IMR-90 (cell line): ENCODE results near the gene SMAD2. TPM values are rescaled to one million over a fixed set of nuclear protein-coding genes. Genes with fewer than 3 reads are reported as not detected.
A peak's percentile ranks its signal among the peaks of the same experiment; 100 is the strongest.

ENCODE experiments used
- ATAC-seq: fragments of 200-7000 bp; cut with Tn5 transposase; 2 replicates; pipeline ENCODE4 v1.9.1; 2020; ENCODE audit warnings: low read depth, mild to moderate bottlenecking, moderate library complexity
- BruUV-seq: library from RNA; stranded (reverse); fragments of 400-500 nt; replicated peaks from 2 replicates; lab custom pipeline; 2021; lab: Mats Ljungman, UMichigan
- CTCF ChIA-PET: fragments of 300-600 bp; formaldehyde crosslinking; extraction: SDS; loops from one replicate; lab custom pipeline; 2021; ENCODE audit warnings: antibody characterized with exemption; lab: Yijun Ruan, JAX
- POLR2A ChIA-PET: fragments of 300-600 bp; sonication (Branson Sonifier 250); formaldehyde crosslinking; loops from one replicate; lab custom pipeline; 2022; ENCODE audit warnings: antibody characterized with exemption; ENCODE audit not compliant: unreplicated experiment; lab: Charles Lee
- DNase-seq: peaks from one replicate; pipeline ENCODE4 v3.0.0; 2013
- H2AFZ ChIP-seq: replicated peaks from 2 replicates; pipeline ENCODE3; 2013; ENCODE audit warnings: low read length, mild to moderate bottlenecking; ENCODE audit not compliant: poor library complexity
- H2AK5ac ChIP-seq: 2 replicates; pipeline ENCODE4 v1.6.1; 2013; ENCODE audit warnings: low read depth, low read length, inconsistent platforms
- H2AK9ac ChIP-seq: replicated peaks from 2 replicates; pipeline ENCODE3; 2013; ENCODE audit warnings: mild to moderate bottlenecking, low read depth, low read length, moderate library complexity; ENCODE audit not compliant: poor library complexity
- H2BK120ac ChIP-seq: 2 replicates; pipeline ENCODE4 v1.6.1; 2013; ENCODE audit warnings: low read depth, low read length, inconsistent platforms
- H2BK15ac ChIP-seq: 3 replicates; pipeline ENCODE4 v1.6.1; 2013; ENCODE audit warnings: low read depth, low read length, inconsistent platforms
- H2BK20ac ChIP-seq: 2 replicates; pipeline ENCODE4 v1.6.1; 2013; ENCODE audit warnings: low read depth, mild to moderate bottlenecking, inconsistent platforms, low read length, moderate library complexity
- H2BK5ac ChIP-seq: 2 replicates; pipeline ENCODE4 v1.6.1; 2013; ENCODE audit warnings: mild to moderate bottlenecking, low read depth, low read length, inconsistent platforms; ENCODE audit not compliant: poor library complexity, severe bottlenecking
- H3K14ac ChIP-seq: replicated peaks from 2 replicates; pipeline ENCODE4 v1.6.1; 2013; ENCODE audit warnings: low read depth, low read length, inconsistent platforms
- H3K18ac ChIP-seq: 2 replicates; pipeline ENCODE4 v1.6.1; 2013; ENCODE audit warnings: low read depth, low read length, control low read depth
- H3K23ac ChIP-seq: 2 replicates; pipeline ENCODE4 v1.6.1; 2013; ENCODE audit warnings: low read depth, low read length, inconsistent platforms
- H3K27ac ChIP-seq: 2 replicates; pipeline ENCODE4 v1.5.1; 2013; ENCODE audit warnings: mild to moderate bottlenecking, control low read depth, low read length; ENCODE audit not compliant: insufficient read depth
- H3K27me3 ChIP-seq: 2 replicates; pipeline ENCODE4 v1.6.1; 2013; ENCODE audit warnings: low read length; ENCODE audit not compliant: control insufficient read depth, insufficient read depth
- H3K36me3 ChIP-seq: 2 replicates; pipeline ENCODE4 v1.6.1; 2013; ENCODE audit warnings: low read length, mixed read lengths; ENCODE audit not compliant: control insufficient read depth, insufficient read depth
- H3K4ac ChIP-seq: 2 replicates; pipeline ENCODE4 v1.6.1; 2013; ENCODE audit warnings: low read depth, low read length, inconsistent platforms
- H3K4me1 ChIP-seq: 2 replicates; pipeline ENCODE4 v1.6.1; 2013; ENCODE audit warnings: low read length, mixed read lengths; ENCODE audit not compliant: control insufficient read depth, insufficient read depth
- H3K4me2 ChIP-seq: 2 replicates; pipeline ENCODE4 v1.6.1; 2013; ENCODE audit warnings: low read depth, mild to moderate bottlenecking, control low read depth, low read length, moderate library complexity
- H3K4me3 ChIP-seq: 2 replicates; pipeline ENCODE4 v1.5.1; 2013; ENCODE audit warnings: low read depth, mild to moderate bottlenecking, control low read depth, low read length, moderate library complexity; ENCODE audit not compliant: insufficient read depth
- H3K56ac ChIP-seq: 2 replicates; pipeline ENCODE4 v1.6.1; 2013; ENCODE audit warnings: low read length, inconsistent platforms; ENCODE audit not compliant: insufficient read depth; ENCODE audit errors: extremely low read depth
- H3K79me1 ChIP-seq, 2 experiments: 2 replicates each; pipeline ENCODE4 v1.6.1; 2013; ENCODE audit warnings: low read length in 2 of 2, inconsistent platforms in 1 of 2, low read depth in 1 of 2
- H3K9ac ChIP-seq: 2 replicates; pipeline ENCODE4 v1.6.1; 2013; ENCODE audit warnings: low read depth, low read length, control low read depth
- H3K9me1 ChIP-seq: 2 replicates; pipeline ENCODE4 v1.6.1; 2013; ENCODE audit warnings: low read length, inconsistent platforms; ENCODE audit not compliant: insufficient read depth
- H3K9me3 ChIP-seq: 2 replicates; pipeline ENCODE4 v1.6.1; 2013; ENCODE audit warnings: low read length; ENCODE audit not compliant: control insufficient read depth, insufficient read depth
- H4K20me1 ChIP-seq: 2 replicates; pipeline ENCODE4 v1.6.1; 2013; ENCODE audit warnings: low read length, inconsistent platforms; ENCODE audit not compliant: insufficient read depth
- H4K5ac ChIP-seq: 2 replicates; pipeline ENCODE4 v1.6.1; 2013; ENCODE audit warnings: mild to moderate bottlenecking, low read depth, low read length, control low read depth
- H4K8ac ChIP-seq, 2 experiments: 2 replicates each; pipeline ENCODE4 v1.6.1; 2013; ENCODE audit warnings: low read depth in 2 of 2, low read length in 2 of 2, control low read depth in 1 of 2, inconsistent platforms in 1 of 2
- H4K91ac ChIP-seq: 2 replicates; pipeline ENCODE4 v1.6.1; 2013; ENCODE audit warnings: low read depth, low read length, inconsistent platforms; ENCODE audit not compliant: insufficient read depth
- BHLHE40 ChIP-seq: fragments of 150-350 bp; IDR thresholded peaks from 2 replicates; pipeline ENCODE4 v1.6.1; 2016; ENCODE audit warnings: mild to moderate bottlenecking, low read depth, low read length
- CEBPB ChIP-seq: IDR thresholded peaks from 2 replicates; pipeline ENCODE4 v1.6.1; 2012; ENCODE audit warnings: low read depth, low read length, improper control_type of control experiment
- CTCF ChIP-seq: conservative IDR thresholded peaks from 2 replicates; pipeline ENCODE4 v1.5.1; 2012; ENCODE audit warnings: mild to moderate bottlenecking, low read depth, low read length, improper control_type of control experiment
- MXI1 ChIP-seq: IDR thresholded peaks from 2 replicates; pipeline ENCODE4 v1.6.1; 2012; ENCODE audit warnings: low read depth, mild to moderate bottlenecking, low read length, moderate library complexity, borderline replicate concordance
- RFX5 ChIP-seq: IDR thresholded peaks from 2 replicates; pipeline ENCODE4 v1.8.0; 2012; ENCODE audit warnings: low read depth, mild to moderate bottlenecking, low read length, moderate library complexity
- WGBS, 2 experiments: methylation state at CpG; one replicate each; pipeline versions ENCODE4 v1.1.5 to v1.1.7; 2013; ENCODE audit warnings: missing lambda C conversion rate in 2 of 2; ENCODE audit not compliant: insufficient read length in 1 of 2; ENCODE audit errors: extremely low coverage in 2 of 2; 5-methylcytosine and 5-hydroxymethylcytosine counted together
- dilution Hi-C: fragments of 300-500 bp; cut with HindIII; formaldehyde crosslinking; loops from one replicate; pipeline ENCODE4 v1.14.3; 2018; ENCODE audit warnings: low sequenced_read_pairs; ENCODE audit not compliant: unreplicated experiment
- in situ Hi-C: fragments of 300-500 bp; cut with MboI; formaldehyde crosslinking; loops from 3 replicates; pipeline ENCODE4 v1.14.3; 2019; ENCODE audit warnings: low sequenced_read_pairs, inconsistent platforms, mixed read lengths
- intact Hi-C: fragments of 100-400 bp; cut with micrococcal nuclease; formaldehyde crosslinking; loops from 2 replicates; pipeline ENCODE4 v1.10.0; 2022
- polyA plus RNA-seq, 3 experiments: library from polyadenylated mRNA; depleted of rRNA; stranded (reverse); fragments of >200 nt; gene quantifications; 2 replicates each; pipeline ENCODE4 v1.2.3, GENCODE V29; 2012; ENCODE audit warnings: low replicate concordance in 1 of 3
- total RNA-seq: library from RNA; depleted of rRNA; stranded (reverse); fragments of >200 nt; gene quantifications from 2 replicates; pipeline ENCODE4 v1.2.3, GENCODE V29; 2012
- TF ChIP-seq, protein P1 (sequence below): fragments of 150-350 bp; IDR thresholded peaks from 2 replicates; pipeline ENCODE4 v1.6.1; 2016; ENCODE audit warnings: low read depth, mild to moderate bottlenecking, low read length, moderate library complexity, borderline replicate concordance
- TF ChIP-seq, protein P2 (sequence below): fragments of 150-350 bp; IDR thresholded peaks from 2 replicates; pipeline ENCODE4 v1.6.1; 2017; ENCODE audit warnings: mild to moderate bottlenecking, antibody characterized with exemption, low read length, low read depth

Gene SMAD2
- total and polyA plus RNA-seq, 2 of the 4 experiments (the other 2 are of a cell fraction) = 41.7 to 171 TPM

- no peak overlapping the region for H3K23ac ChIP-seq
- no peaks in the 10 kb centered on the region for H4K20me1 ChIP-seq
- no peak overlapping the region for H3K9ac ChIP-seq
- no peak overlapping the region for H2AK9ac ChIP-seq
- H3K27ac ChIP-seq = no peak overlapping the region
- no peak overlapping the region for H2BK20ac ChIP-seq
- H4K91ac ChIP-seq = no peak overlapping the region
- H2BK120ac ChIP-seq = no peak overlapping the region
- H4K8ac ChIP-seq = no peak overlapping the region
- DNase-seq (no peak), ATAC-seq (peak; percentile 42; the same call in 1 of the 2 replicates)
- H3K18ac ChIP-seq = no peak overlapping the region
- ChIA-PET CTCF (no interaction called here), POLR2A (no interaction called here)
- no TSS peak for BruUV-seq
- H3K27me3 ChIP-seq = no peaks in the 10 kb centered on the region
- peaks cover 2% of the 10 kb centered on the region; the same call in 1 of the 2 replicates for H3K4me1 ChIP-seq
- in situ Hi-C loops = no loop called here
- no peak overlapping the region for H2AFZ ChIP-seq
- no peaks in the 10 kb centered on the region for H3K9me1 ChIP-seq
- no peak overlapping the region for H3K14ac ChIP-seq
- H3K4ac ChIP-seq = no peak overlapping the region
- H2BK15ac ChIP-seq = no peak overlapping the region
- no peak for TF ChIP-seq CTCF
- TF ChIP-seq MXI1 = no peak
- TF ChIP-seq RFX5 = no peak
- TF ChIP-seq, protein P1, sequence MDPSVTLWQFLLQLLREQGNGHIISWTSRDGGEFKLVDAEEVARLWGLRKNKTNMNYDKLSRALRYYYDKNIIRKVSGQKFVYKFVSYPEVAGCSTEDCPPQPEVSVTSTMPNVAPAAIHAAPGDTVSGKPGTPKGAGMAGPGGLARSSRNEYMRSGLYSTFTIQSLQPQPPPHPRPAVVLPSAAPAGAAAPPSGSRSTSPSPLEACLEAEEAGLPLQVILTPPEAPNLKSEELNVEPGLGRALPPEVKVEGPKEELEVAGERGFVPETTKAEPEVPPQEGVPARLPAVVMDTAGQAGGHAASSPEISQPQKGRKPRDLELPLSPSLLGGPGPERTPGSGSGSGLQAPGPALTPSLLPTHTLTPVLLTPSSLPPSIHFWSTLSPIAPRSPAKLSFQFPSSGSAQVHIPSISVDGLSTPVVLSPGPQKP = no peak
- TF ChIP-seq CEBPB = no peak
- TF ChIP-seq, protein P2, sequence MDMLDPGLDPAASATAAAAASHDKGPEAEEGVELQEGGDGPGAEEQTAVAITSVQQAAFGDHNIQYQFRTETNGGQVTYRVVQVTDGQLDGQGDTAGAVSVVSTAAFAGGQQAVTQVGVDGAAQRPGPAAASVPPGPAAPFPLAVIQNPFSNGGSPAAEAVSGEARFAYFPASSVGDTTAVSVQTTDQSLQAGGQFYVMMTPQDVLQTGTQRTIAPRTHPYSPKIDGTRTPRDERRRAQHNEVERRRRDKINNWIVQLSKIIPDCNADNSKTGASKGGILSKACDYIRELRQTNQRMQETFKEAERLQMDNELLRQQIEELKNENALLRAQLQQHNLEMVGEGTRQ = no peak
- no peak for TF ChIP-seq BHLHE40
- H3K4me2 ChIP-seq = no peak overlapping the region
- no peak overlapping the region for H2BK5ac ChIP-seq
- intact Hi-C loops = loop anchor here (5.0 kb wide), 1 partner anchor 97 kb away; no protein-coding TSS in a partner anchor
- no peaks in the 10 kb centered on the region for H3K9me3 ChIP-seq
- H3K56ac ChIP-seq = no peak overlapping the region
- dilution Hi-C loops = no loop called here
- H3K79me1 ChIP-seq = no peaks in the 10 kb centered on the region
- no CpG with 5 or more reads among the region's 3 CpGs for WGBS, 2 experiments
- no peak overlapping the region for H3K4me3 ChIP-seq
- no peak overlapping the region for H4K5ac ChIP-seq
- H2AK5ac ChIP-seq = no peak overlapping the region
- H3K36me3 ChIP-seq = 0 out of 2 replicates have a peak, but pooled peaks cover 2% of the 10 kb centered on the region
These were observed 99.7 kb downstream of the SMAD2 start for GRCh38 chr18:47830772-47831171.
